ENCODE results near the gene B4GALT6. TPM values are rescaled to one million over a fixed set of nuclear protein-coding genes. Genes with fewer than 3 reads are reported as not detected.

Gene B4GALT6
- total RNA-seq, 1 experiment from 2014 or later: 16.1 TPM

GRCh38 chr18:31700990-31701389 lies 16.6 kb upstream of the B4GALT6 start (continued):
- no peak for TF ChIP-seq REST (IDR thresholded peaks at IDR 0.05; ENCODE audit: low read depth)
- TF ChIP-seq EZH2 (IDR thresholded peaks at IDR 0.05): no peak
- TF ChIP-seq SP1 (IDR thresholded peaks at IDR 0.05; ENCODE audit: low read depth): no peak
- TF ChIP-seq ELF1 (IDR thresholded peaks at IDR 0.05; ENCODE audit: borderline replicate concordance, low read depth): no peak
- TF ChIP-seq SIN3A (IDR thresholded peaks at IDR 0.05; ENCODE audit: low read depth): no peak
- no peak for TF ChIP-seq ZBTB33 (IDR thresholded peaks at IDR 0.05; ENCODE audit: extremely low read depth, insufficient replicate concordance, low read length)
- TF ChIP-seq TCF7L2 (IDR thresholded peaks at IDR 0.05; ENCODE audit: borderline replicate concordance, extremely low read depth, insufficient read depth, insufficient read length): no peak
- no peak for TF ChIP-seq SRF (IDR thresholded peaks at IDR 0.05; ENCODE audit: low read depth)
- no peak for TF ChIP-seq ZNF274 (IDR thresholded peaks at IDR 0.05; ENCODE audit: low read depth, low read length)
